Smooth muscle cell (in vitro differentiated cells): Measurements from ENCODE around the gene NPIPB2. TPM values are rescaled to one million over a fixed set of nuclear protein-coding genes. Genes with fewer than 3 reads are reported as not detected.
"Not testable (repeated sequence)": the region's sequence is repeated elsewhere in the genome, so short reads cannot be mapped to it uniquely, and the experiment has no call there.

Experiments
- DNase-seq: peaks from one replicate; lab custom pipeline; 2025; ENCODE audit not compliant: unreplicated experiment; lab: John Stamatoyannopoulos, UW
- H2AFZ ChIP-seq: fragments of 200-600 bp; sonication (generic); 2 replicates; pipeline ENCODE4 v1.6.0; 2016; ENCODE audit warnings: antibody characterized with exemption, low read depth, mild to moderate bottlenecking
- H3F3A ChIP-seq: fragments of 200-600 bp; sonication (generic); 2 replicates; pipeline ENCODE4 v1.6.0; 2017; ENCODE audit warnings: antibody characterized with exemption, low read depth
- H3K27ac ChIP-seq: fragments of 200-600 bp; sonication (generic); 2 replicates; pipeline ENCODE4 v1.5.1; 2016; ENCODE audit warnings: low read depth, mild to moderate bottlenecking
- H3K27me3 ChIP-seq: fragments of 200-600 bp; sonication (generic); 2 replicates; pipeline ENCODE4 v1.6.1; 2016; ENCODE audit warnings: low read depth, mild to moderate bottlenecking
- H3K36me3 ChIP-seq: fragments of 200-600 bp; sonication (generic); 2 replicates; pipeline ENCODE4 v1.5.1; 2016; ENCODE audit warnings: low read depth
- H3K4me1 ChIP-seq: fragments of 200-600 bp; sonication (generic); 2 replicates; pipeline ENCODE4 v1.5.1; 2016; ENCODE audit warnings: low read depth
- H3K4me2 ChIP-seq: fragments of 200-600 bp; sonication (generic); 2 replicates; pipeline ENCODE4 v1.6.0; 2016; ENCODE audit warnings: mild to moderate bottlenecking
- H3K4me3 ChIP-seq: fragments of 200-600 bp; sonication (generic); 2 replicates; pipeline ENCODE4 v1.5.1; 2016; ENCODE audit warnings: mild to moderate bottlenecking
- H3K79me2 ChIP-seq: fragments of 200-600 bp; sonication (generic); 2 replicates; pipeline ENCODE4 v1.6.0; 2016; ENCODE audit warnings: low read depth, mild to moderate bottlenecking
- H3K9ac ChIP-seq: fragments of 200-600 bp; sonication (generic); 2 replicates; pipeline ENCODE4 v1.6.0; 2016; ENCODE audit warnings: low read depth
- H3K9me3 ChIP-seq: fragments of 200-600 bp; sonication (generic); replicated peaks from 2 replicates; pipeline ENCODE4 v1.5.1; 2016; ENCODE audit warnings: low read depth
- H4K20me1 ChIP-seq: fragments of 200-600 bp; sonication (generic); 2 replicates; pipeline ENCODE4 v1.6.0; 2016; ENCODE audit warnings: low read depth
- WGBS: methylation state at CpG from one replicate; pipeline ENCODE4 v1.1.7; 2016; ENCODE audit warnings: low lambda C conversion rate; 5-methylcytosine and 5-hydroxymethylcytosine counted together
- polyA plus RNA-seq: library from polyadenylated mRNA; unstranded; fragments of >200 nt; fragmentation: Nextera tagmentation; extraction: Ambion mirVana; gene quantifications from 2 replicates; pipeline ENCODE4 v1.2.1, GENCODE V29; 2016
- total RNA-seq: library from RNA; depleted of rRNA; stranded (reverse); fragments of >200 nt; gene quantifications from 2 replicates; pipeline ENCODE4 v1.2.3, GENCODE V29; 2014
- TF ChIP-seq, protein P1 (sequence below): fragments of 200-600 bp; sonication (generic); IDR thresholded peaks from 2 replicates; pipeline ENCODE4 v1.5.1; 2017; ENCODE audit warnings: borderline replicate concordance, mild to moderate bottlenecking, antibody characterized with exemption; ENCODE audit not compliant: insufficient read depth, poor library complexity, severe bottlenecking

The NPIPB2 gene
- total and polyA plus RNA-seq, 2 experiments from 2014 or later, result 3.8 to 10.6 TPM

DNA sequence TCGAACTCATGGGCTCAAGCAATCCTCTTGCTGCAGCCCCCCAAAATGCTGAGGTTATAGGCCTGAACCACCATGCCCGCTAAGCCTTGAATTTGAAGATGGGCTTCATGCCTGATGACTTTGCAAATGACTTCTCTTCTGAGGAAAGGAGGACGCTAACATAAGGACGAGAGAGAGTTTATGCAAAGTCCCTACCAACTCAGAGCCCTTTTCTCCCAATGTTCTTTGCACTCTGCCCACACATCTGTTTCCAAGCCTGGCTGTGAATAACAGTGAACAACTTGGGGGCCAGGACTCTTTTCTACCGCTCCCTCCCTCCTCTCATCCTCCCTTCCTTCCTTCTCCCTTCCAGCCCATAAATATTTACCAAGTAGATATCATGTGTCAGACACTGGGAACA is 8.5 kb upstream of the NPIPB2 start:
- Histone ChIP-seq H3K4me3 (no peak overlapping the region), H3K79me2 (no peaks in the 10 kb centered on the region), H3K4me2 (no peak overlapping the region), H3F3A (no peaks in the 10 kb centered on the region), H3K4me1 (no peaks in the 10 kb centered on the region), H3K9ac (no peak overlapping the region), H2AFZ (no peak overlapping the region), H3K36me3 (no peaks in the 10 kb centered on the region), H3K27ac (no peak overlapping the region), H3K9me3 (no peaks in the 10 kb centered on the region), H3K27me3 (no peaks in the 10 kb centered on the region), H4K20me1 (no peaks in the 10 kb centered on the region)
- 86% methylated on average over 5 of the region's 5 CpGs for WGBS
- no peak for DNase-seq
- TF ChIP-seq, protein P1, sequence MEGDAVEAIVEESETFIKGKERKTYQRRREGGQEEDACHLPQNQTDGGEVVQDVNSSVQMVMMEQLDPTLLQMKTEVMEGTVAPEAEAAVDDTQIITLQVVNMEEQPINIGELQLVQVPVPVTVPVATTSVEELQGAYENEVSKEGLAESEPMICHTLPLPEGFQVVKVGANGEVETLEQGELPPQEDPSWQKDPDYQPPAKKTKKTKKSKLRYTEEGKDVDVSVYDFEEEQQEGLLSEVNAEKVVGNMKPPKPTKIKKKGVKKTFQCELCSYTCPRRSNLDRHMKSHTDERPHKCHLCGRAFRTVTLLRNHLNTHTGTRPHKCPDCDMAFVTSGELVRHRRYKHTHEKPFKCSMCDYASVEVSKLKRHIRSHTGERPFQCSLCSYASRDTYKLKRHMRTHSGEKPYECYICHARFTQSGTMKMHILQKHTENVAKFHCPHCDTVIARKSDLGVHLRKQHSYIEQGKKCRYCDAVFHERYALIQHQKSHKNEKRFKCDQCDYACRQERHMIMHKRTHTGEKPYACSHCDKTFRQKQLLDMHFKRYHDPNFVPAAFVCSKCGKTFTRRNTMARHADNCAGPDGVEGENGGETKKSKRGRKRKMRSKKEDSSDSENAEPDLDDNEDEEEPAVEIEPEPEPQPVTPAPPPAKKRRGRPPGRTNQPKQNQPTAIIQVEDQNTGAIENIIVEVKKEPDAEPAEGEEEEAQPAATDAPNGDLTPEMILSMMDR, result no peak

DNA sequence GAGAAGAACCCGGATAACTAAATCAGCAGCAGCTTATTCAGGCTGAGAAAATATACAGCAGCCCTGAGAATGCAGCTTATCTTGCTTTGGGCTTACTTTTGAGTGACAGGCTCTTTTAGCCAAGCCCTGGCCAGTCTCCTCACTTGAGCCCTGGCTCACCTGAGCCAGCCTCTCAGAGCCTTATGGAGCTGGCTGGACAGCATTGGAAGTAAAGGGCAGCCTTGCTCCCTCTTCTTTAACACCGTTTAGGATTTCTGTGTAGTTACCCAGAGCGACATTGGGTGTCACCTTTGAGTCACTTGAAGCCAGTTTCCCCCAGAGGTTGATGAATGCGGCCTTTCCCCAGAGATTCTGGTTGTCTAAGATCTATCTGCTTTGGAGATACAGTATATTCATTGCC is 7.7 kb upstream of the NPIPB2 start:
- Histone ChIP-seq H3K27ac (no peak overlapping the region), H3K4me2 (no peak overlapping the region), H4K20me1 (no peaks in the 10 kb centered on the region), H3K79me2 (no peaks in the 10 kb centered on the region), H3K9me3 (no peaks in the 10 kb centered on the region), H3K27me3 (no peaks in the 10 kb centered on the region), H2AFZ (no peak overlapping the region), H3K4me1 (no peaks in the 10 kb centered on the region), H3K4me3 (no peak overlapping the region), H3K36me3 (no peaks in the 10 kb centered on the region), H3K9ac (no peak overlapping the region), H3F3A (no peaks in the 10 kb centered on the region)
- DNase-seq, result no peak
- TF ChIP-seq, protein P1, result peak; percentile 37
- 15% methylated on average over 4 of the region's 4 CpGs for WGBS

DNA sequence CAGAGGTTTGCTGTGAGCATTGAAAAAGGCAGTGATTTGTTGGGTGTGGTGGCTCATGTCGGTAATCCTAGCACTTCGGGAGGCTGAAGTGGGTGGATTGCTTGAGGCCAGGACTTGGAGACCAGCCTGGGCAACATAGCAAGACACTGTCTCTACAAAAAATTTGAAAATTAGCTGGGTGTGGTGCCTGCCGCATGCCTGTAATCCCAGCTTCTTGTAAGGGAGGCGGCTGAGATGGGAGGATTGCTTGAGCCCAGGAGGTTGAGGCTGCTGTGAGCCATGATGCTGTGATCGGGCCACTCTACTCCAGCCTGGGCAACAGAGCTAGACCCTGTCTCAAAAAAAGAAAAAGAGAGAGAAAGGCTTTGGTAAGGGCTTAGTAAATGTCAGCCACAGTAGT is 7.0 kb upstream of the NPIPB2 start:
- TF ChIP-seq, protein P1, result no peak
- no peak for DNase-seq
- no peaks in the 10 kb centered on the region for H3F3A ChIP-seq

DNA sequence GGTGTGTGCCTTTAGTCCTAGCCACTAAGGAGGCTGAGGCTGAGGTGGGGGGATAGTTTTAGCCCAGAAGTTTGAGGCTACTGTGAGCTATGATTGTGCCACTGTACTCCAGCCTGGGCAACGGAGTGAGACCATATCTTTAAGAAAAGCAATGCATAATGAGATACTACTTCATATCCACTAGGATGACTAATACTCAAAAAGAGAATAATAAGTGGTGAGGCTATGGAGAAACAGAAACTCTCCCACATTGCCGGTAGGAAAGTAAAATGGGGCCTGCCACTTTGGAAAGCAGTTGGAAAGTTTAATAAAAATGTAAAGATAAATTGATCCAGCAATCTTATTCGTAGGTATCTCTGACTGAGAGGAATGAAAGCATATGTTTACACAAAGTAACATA is 4.6 kb upstream of the NPIPB2 start:
- Histone ChIP-seq H3K27me3 (no peaks in the 10 kb centered on the region), H3K4me2 (no peak overlapping the region), H2AFZ (no peak overlapping the region), H3K4me3 (no peak overlapping the region), H3K4me1 (no peaks in the 10 kb centered on the region), H3K9me3 (no peaks in the 10 kb centered on the region), H3K36me3 (no peaks in the 10 kb centered on the region), H3K9ac (no peak overlapping the region), H3F3A (no peaks in the 10 kb centered on the region), H4K20me1 (no peaks in the 10 kb centered on the region), H3K27ac (no peak overlapping the region), H3K79me2 (no peaks in the 10 kb centered on the region)
- no peak for DNase-seq
- TF ChIP-seq, protein P1, result no peak
- WGBS, result 70% methylated on average over 3 of the region's 3 CpGs

More for the DNA sequence above, 7.0 kb upstream of the NPIPB2 start:
- Histone ChIP-seq H3K27ac (no peak overlapping the region), H3K4me2 (no peak overlapping the region), H3K9ac (no peak overlapping the region), H3K9me3 (no peaks in the 10 kb centered on the region), H3K4me1 (no peaks in the 10 kb centered on the region), H2AFZ (no peak overlapping the region), H3K79me2 (no peaks in the 10 kb centered on the region), H3K36me3 (no peaks in the 10 kb centered on the region), H3K4me3 (no peak overlapping the region), H3K27me3 (no peaks in the 10 kb centered on the region), H4K20me1 (no peaks in the 10 kb centered on the region)
- WGBS, result 88% methylated on average over 5 of the region's 5 CpGs

DNA sequence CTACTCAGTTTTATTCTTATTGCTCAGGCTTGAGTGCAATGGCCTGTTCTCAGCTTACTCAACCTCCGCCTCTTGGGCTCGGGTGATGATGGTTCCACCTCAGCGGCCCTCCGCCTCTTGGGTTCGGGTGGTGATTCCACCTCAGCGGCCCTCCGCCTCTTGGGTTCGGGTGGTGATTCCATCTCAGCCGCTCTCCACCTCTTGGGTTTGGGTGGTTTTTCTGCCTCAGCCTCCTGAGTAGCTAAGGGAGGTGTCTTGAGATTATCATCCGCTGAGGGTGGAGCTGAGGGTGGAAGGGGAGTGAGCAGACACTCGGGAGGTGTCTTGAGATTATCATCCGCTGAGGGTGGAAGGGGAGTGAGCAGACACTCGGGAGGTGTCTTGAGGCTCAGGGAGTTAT is 14.5 kb downstream of the NPIPB2 start:
- WGBS, result 86% methylated on average over 13 of the region's 13 CpGs
- H3K36me3 ChIP-seq, H2AFZ ChIP-seq, H3K4me3 ChIP-seq, H3K4me1 ChIP-seq, H3K79me2 ChIP-seq, H3K27me3 ChIP-seq, DNase-seq, H3K27ac ChIP-seq, H3K4me2 ChIP-seq, H3K9ac ChIP-seq, H3K9me3 ChIP-seq, H3F3A ChIP-seq, H4K20me1 ChIP-seq: not testable (repeated sequence)

DNA sequence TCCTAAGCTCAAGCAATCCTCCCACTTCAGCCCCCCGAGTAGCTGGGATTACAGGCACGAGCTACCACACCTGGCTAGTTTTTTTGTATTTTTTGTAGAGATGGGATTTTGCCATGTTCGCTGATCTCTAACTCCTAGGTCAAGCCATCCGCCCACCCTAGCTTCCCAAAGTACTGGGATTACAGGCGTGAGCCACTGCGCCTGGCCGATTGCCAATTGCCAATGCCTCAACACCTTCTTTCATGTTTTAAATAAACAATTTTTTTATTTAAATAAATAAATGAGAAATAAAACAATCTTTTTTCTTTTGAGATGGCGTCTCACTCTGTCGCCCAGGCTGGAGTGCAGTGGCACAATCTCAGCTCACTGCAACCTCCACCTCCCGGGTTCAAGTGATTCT is 17.8 kb downstream of the NPIPB2 start:
- not testable (repeated sequence) for H3K9ac ChIP-seq, H3K27me3 ChIP-seq, H3K79me2 ChIP-seq, H3K4me2 ChIP-seq, DNase-seq, H3K4me1 ChIP-seq, H3K9me3 ChIP-seq, H3F3A ChIP-seq, H3K27ac ChIP-seq, H4K20me1 ChIP-seq, H3K36me3 ChIP-seq, H3K4me3 ChIP-seq, H2AFZ ChIP-seq
- 92% methylated on average over 10 of the region's 10 CpGs for WGBS
